ENCODE measurements around the gene KLHL29.

DNA sequence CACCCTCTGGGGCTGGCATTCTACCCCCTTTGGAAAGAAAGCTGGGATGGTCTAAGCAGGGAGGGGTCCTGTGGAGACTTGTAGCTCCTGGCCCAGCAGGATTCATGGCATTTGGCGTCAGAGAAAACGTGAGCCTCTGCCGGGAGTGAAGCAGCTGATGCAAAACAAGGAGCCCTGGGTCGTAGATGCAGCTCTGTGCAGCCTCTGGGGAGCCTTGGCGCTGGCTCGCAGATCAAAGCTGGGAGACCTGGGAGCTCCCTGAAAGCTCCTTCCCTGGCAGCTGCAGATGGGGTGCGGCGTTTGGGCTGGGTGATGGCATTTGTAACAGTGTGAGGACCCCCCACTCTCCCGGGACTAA is 148.3 kb downstream of the KLHL29 start:
- TF ChIP-seq, protein P1, sequence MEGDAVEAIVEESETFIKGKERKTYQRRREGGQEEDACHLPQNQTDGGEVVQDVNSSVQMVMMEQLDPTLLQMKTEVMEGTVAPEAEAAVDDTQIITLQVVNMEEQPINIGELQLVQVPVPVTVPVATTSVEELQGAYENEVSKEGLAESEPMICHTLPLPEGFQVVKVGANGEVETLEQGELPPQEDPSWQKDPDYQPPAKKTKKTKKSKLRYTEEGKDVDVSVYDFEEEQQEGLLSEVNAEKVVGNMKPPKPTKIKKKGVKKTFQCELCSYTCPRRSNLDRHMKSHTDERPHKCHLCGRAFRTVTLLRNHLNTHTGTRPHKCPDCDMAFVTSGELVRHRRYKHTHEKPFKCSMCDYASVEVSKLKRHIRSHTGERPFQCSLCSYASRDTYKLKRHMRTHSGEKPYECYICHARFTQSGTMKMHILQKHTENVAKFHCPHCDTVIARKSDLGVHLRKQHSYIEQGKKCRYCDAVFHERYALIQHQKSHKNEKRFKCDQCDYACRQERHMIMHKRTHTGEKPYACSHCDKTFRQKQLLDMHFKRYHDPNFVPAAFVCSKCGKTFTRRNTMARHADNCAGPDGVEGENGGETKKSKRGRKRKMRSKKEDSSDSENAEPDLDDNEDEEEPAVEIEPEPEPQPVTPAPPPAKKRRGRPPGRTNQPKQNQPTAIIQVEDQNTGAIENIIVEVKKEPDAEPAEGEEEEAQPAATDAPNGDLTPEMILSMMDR (IDR thresholded peaks at IDR 0.05), result no peak
- TF ChIP-seq CHD2 (IDR thresholded peaks at IDR 0.05; ENCODE audit: low read length, partially characterized antibody) (no peak), YY1 (IDR thresholded peaks at IDR 0.05; ENCODE audit: low read depth) (no peak), NRF1 (IDR thresholded peaks at IDR 0.05; ENCODE audit: low read depth, low read length) (no peak)
- TF ChIP-seq, protein P2, sequence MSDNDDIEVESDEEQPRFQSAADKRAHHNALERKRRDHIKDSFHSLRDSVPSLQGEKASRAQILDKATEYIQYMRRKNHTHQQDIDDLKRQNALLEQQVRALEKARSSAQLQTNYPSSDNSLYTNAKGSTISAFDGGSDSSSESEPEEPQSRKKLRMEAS (IDR thresholded peaks at IDR 0.05; ENCODE audit: low read depth), result no peak
- TF ChIP-seq, protein P3, sequence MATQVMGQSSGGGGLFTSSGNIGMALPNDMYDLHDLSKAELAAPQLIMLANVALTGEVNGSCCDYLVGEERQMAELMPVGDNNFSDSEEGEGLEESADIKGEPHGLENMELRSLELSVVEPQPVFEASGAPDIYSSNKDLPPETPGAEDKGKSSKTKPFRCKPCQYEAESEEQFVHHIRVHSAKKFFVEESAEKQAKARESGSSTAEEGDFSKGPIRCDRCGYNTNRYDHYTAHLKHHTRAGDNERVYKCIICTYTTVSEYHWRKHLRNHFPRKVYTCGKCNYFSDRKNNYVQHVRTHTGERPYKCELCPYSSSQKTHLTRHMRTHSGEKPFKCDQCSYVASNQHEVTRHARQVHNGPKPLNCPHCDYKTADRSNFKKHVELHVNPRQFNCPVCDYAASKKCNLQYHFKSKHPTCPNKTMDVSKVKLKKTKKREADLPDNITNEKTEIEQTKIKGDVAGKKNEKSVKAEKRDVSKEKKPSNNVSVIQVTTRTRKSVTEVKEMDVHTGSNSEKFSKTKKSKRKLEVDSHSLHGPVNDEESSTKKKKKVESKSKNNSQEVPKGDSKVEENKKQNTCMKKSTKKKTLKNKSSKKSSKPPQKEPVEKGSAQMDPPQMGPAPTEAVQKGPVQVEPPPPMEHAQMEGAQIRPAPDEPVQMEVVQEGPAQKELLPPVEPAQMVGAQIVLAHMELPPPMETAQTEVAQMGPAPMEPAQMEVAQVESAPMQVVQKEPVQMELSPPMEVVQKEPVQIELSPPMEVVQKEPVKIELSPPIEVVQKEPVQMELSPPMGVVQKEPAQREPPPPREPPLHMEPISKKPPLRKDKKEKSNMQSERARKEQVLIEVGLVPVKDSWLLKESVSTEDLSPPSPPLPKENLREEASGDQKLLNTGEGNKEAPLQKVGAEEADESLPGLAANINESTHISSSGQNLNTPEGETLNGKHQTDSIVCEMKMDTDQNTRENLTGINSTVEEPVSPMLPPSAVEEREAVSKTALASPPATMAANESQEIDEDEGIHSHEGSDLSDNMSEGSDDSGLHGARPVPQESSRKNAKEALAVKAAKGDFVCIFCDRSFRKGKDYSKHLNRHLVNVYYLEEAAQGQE (IDR thresholded peaks at IDR 0.05; ENCODE audit: low read depth, low read length), result no peak

Data from SK-N-SH (cell line).